NB4 (cell line): Measurements from ENCODE around the gene EXOC6B.

Source experiments
- CTCF ChIP-seq: IDR thresholded peaks from one replicate; pipeline ENCODE4 v1.5.1; 2012; ENCODE audit warnings: low read depth, low read length
- MAX ChIP-seq: IDR thresholded peaks from 2 replicates; pipeline ENCODE4 v1.6.1; 2011; ENCODE audit warnings: low read depth, low read length
- POLR2A ChIP-seq: IDR thresholded peaks from 2 replicates; pipeline ENCODE4 v1.6.1; 2011; ENCODE audit warnings: mild to moderate bottlenecking; ENCODE audit not compliant: insufficient read length; ENCODE audit errors: extremely low read depth

- TF ChIP-seq CTCF (no peak), POLR2A (no peak), MAX (no peak)
These were observed 14.2 kb upstream of the EXOC6B start for GRCh38 chr2:72840066-72840465.
